Kidney epithelial cell (primary cell): ENCODE measurements around the gene SLC29A2. TPM values are rescaled to one million over a fixed set of nuclear protein-coding genes. Genes with fewer than 3 reads are reported as not detected.

Experiments
- DNase-seq: peaks from one replicate; pipeline ENCODE4 v3.0.0-alpha.2; 2010; ENCODE audit warnings: low read depth
- H3K27me3 ChIP-seq: 2 replicates; pipeline ENCODE4 v1.6.0; 2011; ENCODE audit warnings: low read length; ENCODE audit not compliant: control insufficient read depth, insufficient read depth
- H3K36me3 ChIP-seq: 2 replicates; pipeline ENCODE4 v1.5.1; 2011; ENCODE audit warnings: low read length; ENCODE audit not compliant: control insufficient read depth, insufficient read depth
- H3K4me3 ChIP-seq: 2 replicates; pipeline ENCODE4 v1.5.1; 2011; ENCODE audit warnings: low read depth, mild to moderate bottlenecking, control low read depth, low read length
- CTCF ChIP-seq: IDR thresholded peaks from 2 replicates; pipeline ENCODE4 v1.5.1; 2011; ENCODE audit warnings: mild to moderate bottlenecking, moderate library complexity, low read length, control low read depth, inconsistent platforms; ENCODE audit not compliant: insufficient read depth, poor library complexity, severe bottlenecking
- total RNA-seq: library from RNA; depleted of rRNA; stranded (reverse); fragments of >200 nt; gene quantifications from 2 replicates; pipeline ENCODE4 v1.2.3, GENCODE V29; 2015

Gene SLC29A2
- total RNA-seq, 1 donor from 2014 or later, result 5.5 TPM

GRCh38 chr11:66417000-66417399 lies 45.4 kb upstream of the SLC29A2 start:
- H3K27me3 ChIP-seq, result peaks cover 49% of the 10 kb centered on the region
- H3K4me3 ChIP-seq, result no peak overlapping the region
- DNase-seq, result no peak
- H3K36me3 ChIP-seq, result no peaks in the 10 kb centered on the region
- no peak for TF ChIP-seq CTCF

GRCh38 chr11:66415423-66415822 lies 43.9 kb upstream of the SLC29A2 start:
- no peak for TF ChIP-seq CTCF
- no peak for DNase-seq
- peaks cover 48% of the 10 kb centered on the region for H3K27me3 ChIP-seq
- H3K4me3 ChIP-seq, result no peak overlapping the region
- no peaks in the 10 kb centered on the region for H3K36me3 ChIP-seq

GRCh38 chr11:66414120-66414934 lies 42.8 kb upstream of the SLC29A2 start:
- H3K4me3 ChIP-seq, result no peak overlapping the region
- DNase-seq, result no peak
- peaks cover 48% of the 10 kb centered on the region for H3K27me3 ChIP-seq
- H3K36me3 ChIP-seq, result no peaks in the 10 kb centered on the region
- TF ChIP-seq CTCF, result no peak

- Histone ChIP-seq H3K36me3 (no peaks in the 10 kb centered on the region), H3K27me3 (peaks cover 50% of the 10 kb centered on the region), H3K4me3 (no peak overlapping the region)
- TF ChIP-seq CTCF, result no peak
- no peak for DNase-seq
These were observed 41.6 kb upstream of the SLC29A2 start for GRCh38 chr11:66413167-66413566.

- H3K4me3 ChIP-seq, result no peak overlapping the region
- no peak for DNase-seq
- peaks cover 50% of the 10 kb centered on the region for H3K27me3 ChIP-seq
- TF ChIP-seq CTCF, result no peak
- no peaks in the 10 kb centered on the region for H3K36me3 ChIP-seq
These were observed 40.5 kb upstream of the SLC29A2 start for GRCh38 chr11:66412110-66412509.

- H3K4me3 ChIP-seq, result no peak overlapping the region
- no peaks in the 10 kb centered on the region for H3K36me3 ChIP-seq
- no peak for DNase-seq
- no peak for TF ChIP-seq CTCF
- H3K27me3 ChIP-seq, result peaks cover 49% of the 10 kb centered on the region
These were observed 39.8 kb upstream of the SLC29A2 start for GRCh38 chr11:66411323-66411722.
